Measurements from ENCODE around the gene RAD51B. TPM values are rescaled to one million over a fixed set of nuclear protein-coding genes. Genes with fewer than 3 reads are reported as not detected.

RAD51B gene
- total and polyA plus RNA-seq, 4 experiments from 2014 or later: 22.0 to 35.7 (median 31.4) TPM

DNA sequence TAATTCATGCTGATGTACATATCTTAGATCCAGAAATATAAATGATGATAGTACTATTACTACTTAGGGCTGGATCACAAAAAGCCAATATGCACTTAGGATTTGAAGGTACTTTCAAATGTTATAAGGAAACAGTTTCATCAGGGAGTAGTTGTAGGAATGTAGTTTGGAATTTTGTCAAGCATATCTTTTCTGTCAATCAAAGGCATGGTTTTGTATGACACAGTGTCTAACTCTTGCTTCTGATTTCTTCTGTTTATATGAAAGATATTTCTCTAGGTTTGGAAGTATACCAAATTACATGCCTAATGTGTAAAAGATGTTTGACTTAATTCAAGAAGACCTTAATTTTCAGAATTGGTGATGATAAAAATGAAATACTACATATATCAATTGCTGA is 135.7 kb downstream of the RAD51B start:
- Histone ChIP-seq H3K4me1 (ENCODE audit: insufficient read depth, low read length) (no peaks in the 10 kb centered on the region), H3K27ac (ENCODE audit: low read depth, low read length) (no peak overlapping the region), H3K9me3 (ENCODE audit: control insufficient read depth in 1 of 2, low read length in 2 of 2) (no peaks in the 10 kb centered on the region), H3K27me3 (ENCODE audit: insufficient read depth, low read length) (no peaks in the 10 kb centered on the region), H3K36me3 (ENCODE audit: insufficient read depth, low read length) (no peaks in the 10 kb centered on the region), H3K4me3 (ENCODE audit: low read length in 2 of 2) (no peak overlapping the region)
- intact Hi-C loops (cut with micrococcal nuclease): no loop called here
- Mint-ChIP-seq H3K27ac (no peak overlapping the region), H3K4me3 (no peak overlapping the region), H3K4me1 (no peaks in the 10 kb centered on the region), H3K9me3 (no peaks in the 10 kb centered on the region), H3K27me3 (no peaks in the 10 kb centered on the region), H3K36me3 (no peaks in the 10 kb centered on the region)
- DNase-seq: no peak
- CTCF ChIA-PET (ENCODE audit: partially characterized antibody): interaction anchor here (2.0 kb wide), 1 partner anchor 889 kb away, joined by 5 read pairs; no protein-coding TSS in a partner anchor
- POLR2A ChIA-PET (ENCODE audit: partially characterized antibody): no interaction called here

DNA sequence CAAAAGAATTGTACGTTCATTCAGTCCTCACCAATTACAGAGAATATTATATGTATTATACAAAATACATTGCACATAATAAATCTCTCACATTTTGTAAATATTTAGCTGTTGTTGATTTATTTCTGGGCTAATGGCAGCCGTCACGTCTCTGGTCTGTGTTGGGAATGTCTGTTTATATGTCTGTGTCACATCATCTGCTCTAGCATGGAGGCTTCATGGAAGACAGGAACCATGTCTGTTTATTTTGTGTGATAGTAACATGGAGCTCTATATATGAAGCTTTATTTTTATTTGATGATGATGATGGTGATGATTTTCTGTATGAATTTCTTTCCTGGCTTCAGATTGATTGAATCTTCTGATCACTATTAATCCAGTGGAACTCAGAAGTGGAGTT is 138.4 kb downstream of the RAD51B start:
- H3K27ac Mint-ChIP-seq: no peak overlapping the region
- H3K27me3 Mint-ChIP-seq: no peaks in the 10 kb centered on the region
- Histone ChIP-seq H3K36me3 (ENCODE audit: insufficient read depth, low read length) (no peaks in the 10 kb centered on the region), H3K9me3 (ENCODE audit: control insufficient read depth in 1 of 2, low read length in 2 of 2) (no peaks in the 10 kb centered on the region), H3K4me3 (ENCODE audit: low read length in 2 of 2) (no peak overlapping the region), H3K4me1 (ENCODE audit: insufficient read depth, low read length) (no peaks in the 10 kb centered on the region), H3K27me3 (ENCODE audit: insufficient read depth, low read length) (no peaks in the 10 kb centered on the region), H3K27ac (ENCODE audit: low read depth, low read length) (no peak overlapping the region)
- DNase-seq: no peak
- intact Hi-C loops (cut with micrococcal nuclease): no loop called here
- ChIA-PET CTCF (ENCODE audit: partially characterized antibody) (interaction anchor here (0.6 to 1.2 kb wide), 3 partner anchors 15 to 26 kb away, joined by 3 read pairs; no protein-coding TSS in a partner anchor), POLR2A (ENCODE audit: partially characterized antibody) (no interaction called here)
- no peaks in the 10 kb centered on the region for H3K9me3 Mint-ChIP-seq
- no peaks in the 10 kb centered on the region for H3K36me3 Mint-ChIP-seq
- H3K4me1 Mint-ChIP-seq: no peaks in the 10 kb centered on the region
- no peak overlapping the region for H3K4me3 Mint-ChIP-seq

DNA sequence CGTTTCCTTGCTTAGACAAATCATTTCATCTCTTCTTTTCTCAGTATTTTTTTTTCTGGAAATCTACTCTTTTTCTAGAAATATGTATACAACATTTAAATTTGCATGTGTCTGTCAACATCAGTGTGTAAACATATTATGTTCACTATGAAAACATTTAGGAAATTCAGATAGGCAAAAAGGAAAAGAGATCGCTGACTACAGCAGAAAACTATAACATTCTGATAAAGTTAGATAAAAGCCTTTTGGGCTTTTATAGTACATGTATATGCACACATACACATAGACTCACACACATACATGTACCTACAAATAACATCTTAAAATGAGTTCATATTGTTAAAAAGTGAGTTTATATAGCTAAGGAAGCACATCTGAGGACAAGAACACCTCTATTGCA is 142.1 kb downstream of the RAD51B start:
- peaks cover 0 to 4% (median 0%) of the 10 kb centered on the region in 8 donors for H3K9me3 Mint-ChIP-seq
- ChIA-PET POLR2A (ENCODE audit: partially characterized antibody) (no interaction called here), CTCF (ENCODE audit: partially characterized antibody) (no interaction called here)
- H3K27ac Mint-ChIP-seq: no peak overlapping the region
- Histone ChIP-seq H3K27me3 (ENCODE audit: insufficient read depth, low read length) (no peaks in the 10 kb centered on the region), H3K4me1 (ENCODE audit: insufficient read depth, low read length) (no peaks in the 10 kb centered on the region), H3K27ac (ENCODE audit: low read depth, low read length) (no peak overlapping the region), H3K4me3 (ENCODE audit: low read length in 2 of 2) (no peak overlapping the region), H3K9me3 (ENCODE audit: control insufficient read depth in 1 of 2, low read length in 2 of 2) (no peaks in the 10 kb centered on the region), H3K36me3 (ENCODE audit: insufficient read depth, low read length) (no peaks in the 10 kb centered on the region)
- no peaks in the 10 kb centered on the region for H3K4me1 Mint-ChIP-seq
- H3K27me3 Mint-ChIP-seq: no peaks in the 10 kb centered on the region
- H3K36me3 Mint-ChIP-seq: peaks cover 4 to 12% of the 10 kb centered on the region in 2 donors
- no peak for DNase-seq
- intact Hi-C loops (cut with micrococcal nuclease): no loop called here
- H3K4me3 Mint-ChIP-seq: no peak overlapping the region

DNA sequence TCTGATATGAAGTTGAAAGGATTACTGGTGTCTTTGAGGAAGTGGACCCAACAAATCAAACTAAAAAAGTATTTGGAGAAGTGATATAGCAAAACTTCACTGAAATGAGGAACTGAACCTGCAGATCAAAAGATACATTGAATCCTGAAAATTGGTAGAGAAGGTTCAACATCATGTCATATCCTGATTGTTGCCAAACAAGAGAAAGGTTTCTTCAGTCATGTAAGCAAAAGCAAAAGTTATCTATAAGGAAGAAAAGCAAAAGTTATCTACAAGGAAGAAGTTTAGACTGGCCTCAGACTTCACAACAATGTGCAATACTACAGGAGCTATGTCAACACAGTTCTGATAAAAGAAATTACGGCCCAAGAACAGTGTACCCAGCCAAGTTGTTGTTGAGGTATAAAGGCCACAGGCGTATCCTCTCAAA is 142.7 kb downstream of the RAD51B start:
- Histone ChIP-seq H3K4me1 (ENCODE audit: insufficient read depth, low read length) (no peaks in the 10 kb centered on the region), H3K27me3 (ENCODE audit: insufficient read depth, low read length) (no peaks in the 10 kb centered on the region), H3K4me3 (ENCODE audit: low read length in 2 of 2) (no peak overlapping the region), H3K9me3 (ENCODE audit: control insufficient read depth in 1 of 2, low read length in 2 of 2) (no peaks in the 10 kb centered on the region), H3K27ac (ENCODE audit: low read depth, low read length) (no peak overlapping the region), H3K36me3 (ENCODE audit: insufficient read depth, low read length) (no peaks in the 10 kb centered on the region)
- POLR2A ChIA-PET (ENCODE audit: partially characterized antibody): no interaction called here
- intact Hi-C loops (cut with micrococcal nuclease): no loop called here
- H3K27ac Mint-ChIP-seq: no peak overlapping the region
- H3K9me3 Mint-ChIP-seq: peaks cover 0 to 5% (median 0%) of the 10 kb centered on the region in 8 donors
- no peaks in the 10 kb centered on the region for H3K4me1 Mint-ChIP-seq
- H3K27me3 Mint-ChIP-seq: no peaks in the 10 kb centered on the region
- peaks cover 7 to 17% of the 10 kb centered on the region in 2 donors for H3K36me3 Mint-ChIP-seq
- CTCF ChIA-PET (ENCODE audit: partially characterized antibody): no interaction called here
- no peak overlapping the region for H3K4me3 Mint-ChIP-seq
- no peak for DNase-seq

DNA sequence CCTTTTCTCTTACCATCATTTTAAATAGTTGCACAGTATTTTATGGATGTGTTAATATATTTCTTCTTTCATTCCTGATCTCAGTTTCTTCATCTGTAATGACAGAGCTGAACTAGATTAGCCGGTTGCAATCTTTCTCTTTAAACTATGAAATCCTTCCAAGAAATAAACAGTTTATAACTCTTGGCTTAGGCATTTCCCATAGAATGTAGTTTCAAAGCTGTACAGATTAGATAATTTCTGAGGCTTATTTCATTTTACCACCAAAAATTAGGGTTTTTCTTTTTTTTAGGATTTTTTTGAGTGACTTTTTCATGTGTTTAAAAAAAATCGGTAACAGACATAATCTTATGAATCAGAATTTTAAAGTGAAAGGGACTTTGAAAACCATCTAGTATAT is 144.0 kb downstream of the RAD51B start:
- Histone ChIP-seq H3K9me3 (ENCODE audit: control insufficient read depth in 1 of 2, low read length in 2 of 2) (no peaks in the 10 kb centered on the region), H3K36me3 (ENCODE audit: insufficient read depth, low read length) (no peaks in the 10 kb centered on the region), H3K4me1 (ENCODE audit: insufficient read depth, low read length) (no peaks in the 10 kb centered on the region), H3K4me3 (ENCODE audit: low read length in 2 of 2) (no peak overlapping the region), H3K27me3 (ENCODE audit: insufficient read depth, low read length) (no peaks in the 10 kb centered on the region), H3K27ac (ENCODE audit: low read depth, low read length) (no peak overlapping the region)
- H3K4me1 Mint-ChIP-seq: no peaks in the 10 kb centered on the region
- H3K36me3 Mint-ChIP-seq: peaks cover 12 to 30% of the 10 kb centered on the region in 2 donors
- no peak overlapping the region for H3K4me3 Mint-ChIP-seq
- intact Hi-C loops (cut with micrococcal nuclease): no loop called here
- POLR2A ChIA-PET (ENCODE audit: partially characterized antibody): no interaction called here
- H3K9me3 Mint-ChIP-seq: peaks cover 0 to 5% (median 0%) of the 10 kb centered on the region in 8 donors
- H3K27me3 Mint-ChIP-seq: no peaks in the 10 kb centered on the region
- CTCF ChIA-PET (ENCODE audit: partially characterized antibody): no interaction called here
- no peak overlapping the region for H3K27ac Mint-ChIP-seq
- DNase-seq: no peak

DNA sequence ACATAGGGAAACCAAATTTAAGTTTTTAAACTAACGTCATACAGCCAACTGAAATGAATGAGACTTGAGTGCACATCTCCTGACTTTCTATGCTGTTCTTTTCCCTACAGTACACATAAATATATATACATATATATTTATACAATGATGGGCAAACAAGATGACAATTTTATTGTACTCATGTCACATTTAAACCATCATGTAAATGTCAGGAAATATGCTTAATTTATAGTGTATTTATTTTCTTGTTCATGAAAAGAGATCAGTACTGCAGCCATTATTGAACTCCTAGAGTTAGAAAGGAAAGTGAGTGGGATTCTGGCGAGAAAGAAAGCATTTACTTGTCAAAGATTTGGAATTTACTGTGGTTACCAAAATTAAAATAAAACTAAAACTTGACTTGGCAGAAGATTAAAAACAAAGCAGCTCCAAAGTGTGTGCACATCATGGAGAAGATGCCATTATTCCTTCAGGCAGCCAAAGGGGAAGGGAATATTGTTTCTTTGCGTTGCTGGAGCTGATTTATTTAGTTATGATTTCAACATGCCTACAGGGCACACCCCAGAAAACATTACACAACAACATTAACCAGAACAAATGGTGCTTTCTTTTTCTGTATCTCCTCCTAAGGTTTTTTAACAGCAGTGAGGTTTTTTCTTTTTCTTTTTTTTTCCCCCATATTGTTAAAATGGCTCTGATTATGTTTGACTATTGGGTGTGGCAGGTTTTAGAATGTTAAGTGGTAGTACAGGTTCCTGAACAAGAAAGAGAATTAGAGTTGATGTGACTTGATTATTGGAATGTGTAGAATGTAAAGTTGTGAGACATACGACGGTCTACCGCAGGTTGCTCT is 144.6 kb downstream of the RAD51B start:
- no peak overlapping the region for H3K27ac Mint-ChIP-seq
- H3K36me3 Mint-ChIP-seq: peaks cover 13 to 36% of the 10 kb centered on the region in 2 donors
- Histone ChIP-seq H3K36me3 (ENCODE audit: insufficient read depth, low read length) (no peaks in the 10 kb centered on the region), H3K4me3 (ENCODE audit: low read length in 2 of 2) (no peak overlapping the region), H3K4me1 (ENCODE audit: insufficient read depth, low read length) (no peaks in the 10 kb centered on the region), H3K27me3 (ENCODE audit: insufficient read depth, low read length) (no peaks in the 10 kb centered on the region), H3K27ac (ENCODE audit: low read depth, low read length) (no peak overlapping the region), H3K9me3 (ENCODE audit: control insufficient read depth in 1 of 2, low read length in 2 of 2) (no peaks in the 10 kb centered on the region)
- intact Hi-C loops (cut with micrococcal nuclease): no loop called here
- H3K4me1 Mint-ChIP-seq: no peaks in the 10 kb centered on the region
- ChIA-PET POLR2A (ENCODE audit: partially characterized antibody) (no interaction called here), CTCF (ENCODE audit: partially characterized antibody) (no interaction called here)
- DNase-seq: no peak
- no peak overlapping the region for H3K4me3 Mint-ChIP-seq
- H3K27me3 Mint-ChIP-seq: no peaks in the 10 kb centered on the region
- peaks cover 0 to 5% (median 0%) of the 10 kb centered on the region in 8 donors for H3K9me3 Mint-ChIP-seq

DNA sequence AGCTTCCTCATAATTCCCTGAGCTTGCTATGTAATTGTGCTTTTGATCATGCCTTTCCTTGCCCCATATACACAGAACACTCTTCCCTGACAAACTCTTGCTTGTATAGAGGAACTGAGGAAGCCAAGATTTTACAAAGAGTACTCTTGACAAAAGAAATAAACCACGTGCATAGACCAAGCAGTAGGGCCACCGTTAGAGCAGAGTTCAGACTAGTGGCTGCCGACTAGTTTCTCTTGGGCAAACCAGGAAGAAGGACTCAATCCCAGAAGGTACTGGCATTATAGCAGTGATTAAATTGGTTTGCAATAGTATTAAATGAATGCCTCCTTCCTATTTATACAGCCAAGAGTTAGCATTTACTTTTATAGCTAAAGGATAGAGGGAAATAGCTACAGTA is 146.1 kb downstream of the RAD51B start:
- Mint-ChIP-seq H3K27me3 (no peaks in the 10 kb centered on the region), H3K4me1 (no peaks in the 10 kb centered on the region), H3K36me3 (peaks cover 13 to 38% of the 10 kb centered on the region in 2 donors), H3K27ac (no peak overlapping the region), H3K4me3 (no peak overlapping the region), H3K9me3 (peaks cover 0 to 5% (median 0%) of the 10 kb centered on the region in 8 donors)
- intact Hi-C loops (cut with micrococcal nuclease): no loop called here
- Histone ChIP-seq H3K9me3 (ENCODE audit: control insufficient read depth in 1 of 2, low read length in 2 of 2) (no peaks in the 10 kb centered on the region), H3K36me3 (ENCODE audit: insufficient read depth, low read length) (no peaks in the 10 kb centered on the region), H3K27ac (ENCODE audit: low read depth, low read length) (no peak overlapping the region), H3K4me1 (ENCODE audit: insufficient read depth, low read length) (no peaks in the 10 kb centered on the region), H3K4me3 (ENCODE audit: low read length in 2 of 2) (no peak overlapping the region), H3K27me3 (ENCODE audit: insufficient read depth, low read length) (no peaks in the 10 kb centered on the region)
- CTCF ChIA-PET (ENCODE audit: partially characterized antibody): interaction anchor here (0.6 kb wide), 1 partner anchor 484 kb away, joined by 3 read pairs; no protein-coding TSS in a partner anchor
- POLR2A ChIA-PET (ENCODE audit: partially characterized antibody): no interaction called here
- DNase-seq: no peak

Data from CD4-positive, alpha-beta memory T cell (primary cell).